H1 (cell line): ENCODE measurements around the gene CYP4V2. TPM values are rescaled to one million over a fixed set of nuclear protein-coding genes. Genes with fewer than 3 reads are reported as not detected.
A peak's percentile ranks its signal among the peaks of the same experiment; 100 is the strongest.

Experiments
- CTCF ChIA-PET: fragments of 300-600 bp; sonication (Branson Sonifier 250); formaldehyde crosslinking; loops from one replicate; lab custom pipeline; 2021; ENCODE audit not compliant: partially characterized antibody; lab: Charles Lee
- POLR2A ChIA-PET: fragments of 300-600 bp; sonication (Branson Sonifier 250); formaldehyde crosslinking; loops from one replicate; lab custom pipeline; 2021; ENCODE audit warnings: inconsistent platforms; ENCODE audit not compliant: partially characterized antibody; lab: Charles Lee
- DNase-seq, 2 experiments: peaks; one replicate each; pipeline versions ENCODE4 v3.0.0 to v3.0.0-alpha.2; 2010 to 2022; ENCODE audit warnings: low spot score in 2 of 2, low read depth in 1 of 2, mixed read lengths in 1 of 2
- FAIRE-seq: peaks from 2 replicates; lab custom pipeline; 2011; peaks lifted over from hg19 to GRCh38; lab: Jason Lieb, UNC
- H2AFZ ChIP-seq: 2 replicates; pipeline ENCODE4 v1.8.1; 2012; ENCODE audit warnings: low read length, inconsistent platforms
- H2AK5ac ChIP-seq: 2 replicates; pipeline ENCODE4 v1.6.1; 2013; ENCODE audit warnings: low read depth, low read length
- H2BK120ac ChIP-seq: replicated peaks from 2 replicates; pipeline ENCODE3; 2013; ENCODE audit warnings: low read depth, low read length, inconsistent platforms
- H2BK12ac ChIP-seq: 2 replicates; pipeline ENCODE4 v1.6.1; 2013; ENCODE audit warnings: low read depth, low read length
- H2BK15ac ChIP-seq: 2 replicates; pipeline ENCODE4 v1.6.1; 2013; ENCODE audit warnings: low read length
- H2BK20ac ChIP-seq: 2 replicates; pipeline ENCODE4 v1.6.1; 2013; ENCODE audit warnings: low read length
- H2BK5ac ChIP-seq: 2 replicates; pipeline ENCODE4 v1.6.1; 2013; ENCODE audit warnings: low read depth, low read length
- H3K14ac ChIP-seq: 2 replicates; pipeline ENCODE4 v1.6.1; 2013; ENCODE audit warnings: inconsistent platforms; ENCODE audit not compliant: insufficient read length
- H3K18ac ChIP-seq: 2 replicates; pipeline ENCODE4 v1.6.1; 2013; ENCODE audit warnings: low read length; ENCODE audit errors: extremely low read depth
- H3K23ac ChIP-seq: 2 replicates; pipeline ENCODE4 v1.6.1; 2013; ENCODE audit warnings: inconsistent platforms; ENCODE audit not compliant: insufficient read length
- H3K23me2 ChIP-seq: 2 replicates; pipeline ENCODE4 v1.6.1; 2013; ENCODE audit warnings: low read depth, low read length
- H3K27ac ChIP-seq: 2 replicates; pipeline ENCODE4 v1.6.1; 2011; ENCODE audit warnings: low read depth, low read length, inconsistent platforms
- H3K27me3 ChIP-seq, 4 experiments: replicated peaks in 1 of 4; 1 replicate in 1 of 4; 2 replicates in 3 of 4; pipeline versions ENCODE4 v1.6.1 to v1.8.1; 2011 to 2013; ENCODE audit warnings: low read length in 3 of 4, mild to moderate bottlenecking in 3 of 4, inconsistent platforms in 2 of 4, mixed read lengths in 2 of 4, moderate library complexity in 1 of 4; ENCODE audit not compliant: control insufficient read depth in 3 of 4, insufficient read depth in 3 of 4; ENCODE audit errors: extremely low read depth in 1 of 4
- H3K36me3 ChIP-seq, 4 experiments: 2 replicates each; pipeline versions ENCODE4 v1.6.1 to v1.8.1; 2011 to 2013; ENCODE audit warnings: mild to moderate bottlenecking in 4 of 4, low read length in 3 of 4, moderate library complexity in 2 of 4, control low read depth in 1 of 4, inconsistent platforms in 1 of 4; ENCODE audit not compliant: insufficient read depth in 4 of 4, control insufficient read depth in 2 of 4
- H3K4ac ChIP-seq: replicated peaks from 2 replicates; pipeline ENCODE3; 2013; ENCODE audit warnings: low read length, low read depth, mixed read lengths, inconsistent platforms; ENCODE audit not compliant: insufficient read length
- H3K4me1 ChIP-seq, 4 experiments: replicated peaks in 1 of 4; 1 replicate in 1 of 4; 2 replicates in 3 of 4; pipeline versions ENCODE4 v1.6.1 to v1.8.1; 2011 to 2013; ENCODE audit warnings: low read length in 3 of 4, inconsistent platforms in 2 of 4, mixed read lengths in 1 of 4; ENCODE audit not compliant: insufficient read depth in 4 of 4, control insufficient read depth in 3 of 4
- H3K4me2 ChIP-seq, 2 experiments: 2 replicates each; pipeline versions ENCODE4 v1.6.1 to v1.8.1; 2011 to 2013; ENCODE audit warnings: low read depth in 2 of 2, low read length in 2 of 2, control low read depth in 1 of 2, inconsistent platforms in 1 of 2, mild to moderate bottlenecking in 1 of 2; ENCODE audit not compliant: insufficient read depth in 1 of 2
- H3K4me3 ChIP-seq, 4 experiments: fragments of 200-600, 300-600 bp in 1 of 4; sonication (generic), shearing (Covaris generic), sonication (Bioruptor Twin) in 1 of 4; 2 replicates each; pipeline versions ENCODE4 v1.5.1 to v1.8.1; 2011 to 2016; ENCODE audit warnings: low read length in 4 of 4, low read depth in 3 of 4, control low read depth in 2 of 4, inconsistent platforms in 2 of 4, mild to moderate bottlenecking in 2 of 4, mixed read lengths in 1 of 4, moderate library complexity in 1 of 4; ENCODE audit not compliant: insufficient read depth in 2 of 4; ENCODE audit errors: extremely low read depth in 1 of 4
- H3K56ac ChIP-seq: replicated peaks from 2 replicates; pipeline ENCODE3; 2013; ENCODE audit warnings: low read depth, mild to moderate bottlenecking, mixed read lengths, low read length, inconsistent platforms; ENCODE audit not compliant: insufficient read length
- H3K79me1 ChIP-seq: 2 replicates; pipeline ENCODE4 v1.6.1; 2013; ENCODE audit warnings: low read depth, low read length, control low read depth
- H3K79me2 ChIP-seq, 2 experiments: 2 replicates each; pipeline versions ENCODE4 v1.6.1 to v1.8.1; 2012 to 2013; ENCODE audit warnings: low read length in 2 of 2, mild to moderate bottlenecking in 2 of 2, inconsistent platforms in 1 of 2; ENCODE audit not compliant: insufficient read depth in 2 of 2, control insufficient read depth in 1 of 2
- H3K9ac ChIP-seq, 4 experiments: replicated peaks in 1 of 4; 1 replicate in 1 of 4; 2 replicates in 3 of 4; pipeline versions ENCODE4 v1.6.1 to v1.8.1; 2011 to 2013; ENCODE audit warnings: low read depth in 3 of 4, low read length in 3 of 4, control low read depth in 2 of 4, mild to moderate bottlenecking in 2 of 4, moderate library complexity in 2 of 4, inconsistent platforms in 1 of 4; ENCODE audit errors: extremely low read depth in 1 of 4
- H3K9me3 ChIP-seq, 2 experiments: 2 replicates each; pipeline versions ENCODE4 v1.6.1 to v1.8.1; 2012 to 2013; ENCODE audit warnings: mild to moderate bottlenecking in 2 of 2, moderate library complexity in 2 of 2, control low read depth in 1 of 2, inconsistent platforms in 1 of 2, low read depth in 1 of 2, low read length in 1 of 2, mixed read lengths in 1 of 2; ENCODE audit not compliant: insufficient read depth in 2 of 2
- H4K20me1 ChIP-seq, 2 experiments: replicated peaks in 1 of 2; 2 replicates each; pipeline versions ENCODE3 to v1.8.1; 2011 to 2013; ENCODE audit warnings: inconsistent platforms in 2 of 2, low read length in 2 of 2, mild to moderate bottlenecking in 1 of 2; ENCODE audit not compliant: insufficient read depth in 2 of 2, control insufficient read depth in 1 of 2
- H4K5ac ChIP-seq: 2 replicates; pipeline ENCODE4 v1.6.1; 2013; ENCODE audit warnings: low read length, low read depth, mixed read lengths, inconsistent platforms; ENCODE audit not compliant: insufficient read length
- H4K8ac ChIP-seq: 2 replicates; pipeline ENCODE4 v1.8.0; 2013; ENCODE audit warnings: mild to moderate bottlenecking, moderate library complexity, low read length, inconsistent platforms; ENCODE audit not compliant: insufficient read depth; ENCODE audit errors: extremely low read depth
- H4K91ac ChIP-seq: replicated peaks from 2 replicates; pipeline ENCODE3; 2013; ENCODE audit warnings: low read length, mixed read lengths, inconsistent platforms; ENCODE audit not compliant: insufficient read length
- BACH1 ChIP-seq: IDR thresholded peaks from 2 replicates; pipeline ENCODE4 v1.6.1; 2012; ENCODE audit warnings: low read length, improper control_type of control experiment
- BRCA1 ChIP-seq: IDR thresholded peaks from 2 replicates; pipeline ENCODE4 v1.6.1; 2012; ENCODE audit warnings: low read depth, low read length, improper control_type of control experiment
- CBX5 ChIP-seq: fragments of 300-800, 300-1000 bp; sonication (generic); IDR thresholded peaks from 2 replicates; pipeline ENCODE4 v1.7.1; 2016; ENCODE audit warnings: antibody characterized with exemption, low read length, low read depth
- CHD1 ChIP-seq: IDR thresholded peaks from 2 replicates; pipeline ENCODE4 v1.6.1; 2012; ENCODE audit warnings: low read depth, low read length, improper control_type of control experiment
- EP300 ChIP-seq, 2 experiments: IDR thresholded peaks; 1 replicate in 1 of 2; 2 replicates in 1 of 2; pipeline ENCODE4 v1.6.1; 2011 to 2012; ENCODE audit warnings: low read depth in 2 of 2, low read length in 2 of 2, mild to moderate bottlenecking in 2 of 2, borderline replicate concordance in 1 of 2, inconsistent platforms in 1 of 2, moderate library complexity in 1 of 2
- EZH2 ChIP-seq: fragments of 200-600 bp; sonication (generic); IDR thresholded peaks from 2 replicates; pipeline ENCODE4 v1.7.1; 2012; ENCODE audit warnings: low read depth, mild to moderate bottlenecking, moderate library complexity, low read length, inconsistent platforms; ENCODE audit not compliant: severe bottlenecking
- HDAC6 ChIP-seq: IDR thresholded peaks from one replicate; pipeline ENCODE4 v1.7.1; 2012; ENCODE audit warnings: low read depth, mild to moderate bottlenecking, inconsistent platforms, low read length, moderate library complexity
- KDM1A ChIP-seq: fragments of 200-600, 300-600 bp; sonication (generic); IDR thresholded peaks from 2 replicates; pipeline ENCODE4 v1.7.1; 2016; ENCODE audit warnings: mild to moderate bottlenecking, low read length, borderline replicate concordance
- RBBP5 ChIP-seq: IDR thresholded peaks from 2 replicates; pipeline ENCODE4 v1.7.1; 2012; ENCODE audit warnings: low read depth, mild to moderate bottlenecking, inconsistent platforms, low read length, moderate library complexity, borderline replicate concordance
- RXRA ChIP-seq: IDR thresholded peaks from 2 replicates; pipeline ENCODE4 v1.6.1; 2011; ENCODE audit warnings: low read depth, mild to moderate bottlenecking, low read length, moderate library complexity; ENCODE audit not compliant: insufficient read depth
- TEAD4 ChIP-seq: IDR thresholded peaks from 2 replicates; pipeline ENCODE4 v1.6.1; 2012; ENCODE audit warnings: low read depth, low read length, inconsistent platforms, mixed read lengths
- WGBS, 2 experiments: shearing (Covaris generic) in 1 of 2; methylation state at CpG; one replicate each; pipeline versions ENCODE4 v1.1.6 to v1.1.7; 2013 to 2015; ENCODE audit warnings: low lambda C conversion rate in 2 of 2, mixed read lengths in 2 of 2, inconsistent platforms in 1 of 2, low coverage in 1 of 2, missing lambda C conversion rate in 1 of 2; ENCODE audit not compliant: insufficient replicate concordance in 2 of 2, insufficient coverage in 1 of 2, insufficient read length in 1 of 2; ENCODE audit errors: extremely low coverage in 1 of 2, missing lambda C conversion rate in 1 of 2; 5-methylcytosine and 5-hydroxymethylcytosine counted together
- polyA plus RNA-seq, 7 experiments: library from polyadenylated mRNA; depleted of rRNA in 3 of 7; stranded (reverse) in 5 of 7; unstranded in 2 of 7; fragments of >200 nt in 5 of 7; fragments of 200-250 nt in 2 of 7; gene quantifications; 1 replicate in 5 of 7; 2 replicates in 1 of 7; 4 replicates in 1 of 7; pipeline versions ENCODE4 v1.2.1 to v1.2.3, GENCODE V29; 2011 to 2013; ENCODE audit warnings: missing spikeins in 2 of 7, mixed read lengths in 2 of 7
- total RNA-seq: library from RNA; stranded (reverse); fragmentation: NEBNext Ultra II Directional; extraction: Animal tissue kit (Norgen Biotek cat#: 25700); gene quantifications from 2 replicates; pipeline ENCODE4 v1.2.1, GENCODE V29; 2021
- TF ChIP-seq, protein P1 (sequence below): IDR thresholded peaks from 2 replicates; pipeline ENCODE4 v1.6.1; 2012; ENCODE audit warnings: inconsistent platforms

CYP4V2 gene
- total and polyA plus RNA-seq, 2 of the 8 experiments (the other 6 are each of a cell fraction or from before 2014, with no cell fraction given): 0.65 to 1.0 TPM

DNA sequence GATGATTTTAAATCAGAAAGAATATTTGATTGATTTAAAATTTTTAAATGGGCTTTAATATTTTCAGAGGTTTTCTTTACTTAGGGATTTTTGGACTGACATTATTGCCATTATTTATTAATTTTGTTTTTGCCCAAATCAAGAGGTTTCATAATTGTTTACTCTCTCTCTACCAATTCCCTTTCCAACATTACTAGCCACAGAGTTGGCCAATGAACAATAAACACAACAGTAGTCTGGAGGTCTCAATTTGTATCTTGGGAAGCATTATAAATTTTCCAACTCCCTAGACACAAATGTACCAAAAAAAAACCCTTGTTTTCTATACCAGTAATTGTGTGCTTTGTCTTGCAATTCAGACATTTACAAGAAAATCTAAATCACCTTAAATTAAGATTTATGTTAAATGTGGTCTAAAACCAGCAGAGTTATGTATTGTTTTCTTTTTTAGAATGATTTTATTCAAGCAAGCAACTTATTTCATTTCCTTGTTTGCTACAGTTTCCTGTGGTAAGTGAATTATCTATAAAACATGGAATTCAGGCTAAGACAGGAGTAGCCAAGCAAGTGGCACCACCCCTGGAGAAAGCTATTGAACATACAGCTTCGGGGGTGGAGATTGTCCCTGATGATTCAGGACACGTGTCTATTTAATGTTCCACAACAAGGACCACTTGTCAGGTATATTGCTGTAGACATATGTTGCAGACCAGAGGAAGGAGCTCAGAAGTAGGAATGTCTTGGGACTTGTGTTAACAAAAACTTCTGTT is 36.6 kb downstream of the CYP4V2 start:
- no peaks in the 10 kb centered on the region for H3K79me2 ChIP-seq
- no peak overlapping the region for H4K91ac ChIP-seq
- no peak overlapping the region for H3K4me3 ChIP-seq
- H3K4me1 ChIP-seq: peaks cover 0 to 8% (median 0%) of the 10 kb centered on the region in 4 experiments; a peak in 2 of 7 replicates
- no peak overlapping the region for H3K56ac ChIP-seq
- H2AFZ ChIP-seq: no peak overlapping the region
- no peak overlapping the region for H3K23ac ChIP-seq
- H2BK12ac ChIP-seq: no peak overlapping the region
- H4K5ac ChIP-seq: no peak overlapping the region
- no peak overlapping the region for H3K27ac ChIP-seq
- peaks cover 13 to 24% of the 10 kb centered on the region in 2 experiments for H3K9me3 ChIP-seq
- CTCF ChIA-PET: interaction anchor here (0.6 to 2.1 kb wide), 3 partner anchors 9 to 26 kb away, joined by 3 to 7 read pairs (median 3); no protein-coding TSS in a partner anchor
- no peak for DNase-seq
- H3K23me2 ChIP-seq: no peaks in the 10 kb centered on the region; the same call in 1 of the 2 replicates
- no peak overlapping the region for H3K9ac ChIP-seq
- H3K79me1 ChIP-seq: no peaks in the 10 kb centered on the region
- H2BK5ac ChIP-seq: no peak overlapping the region
- no peaks in the 10 kb centered on the region for H3K36me3 ChIP-seq
- no peaks in the 10 kb centered on the region for H3K27me3 ChIP-seq
- POLR2A ChIA-PET: interaction anchor here (0.6 to 2.0 kb wide), 2 partner anchors 13 to 15 kb away, joined by 3 to 7 read pairs; no protein-coding TSS in a partner anchor
- H2BK20ac ChIP-seq: no peak overlapping the region
- no peak overlapping the region for H3K4ac ChIP-seq
- FAIRE-seq: peak; percentile 50
- H3K4me2 ChIP-seq: no peak overlapping the region
- 46% methylated on average over 2 of the region's 2 CpGs; no CpG with 5 or more reads in 1 of the 2 experiments for WGBS, 2 experiments
- H4K20me1 ChIP-seq: no peaks in the 10 kb centered on the region
- no peak overlapping the region for H3K14ac ChIP-seq
- H2BK120ac ChIP-seq: no peak overlapping the region
- H2AK5ac ChIP-seq: no peak overlapping the region
- no peak overlapping the region for H4K8ac ChIP-seq
- H3K18ac ChIP-seq: no peak overlapping the region
- no peak overlapping the region for H2BK15ac ChIP-seq
- TF ChIP-seq KDM1A (no peak), BRCA1 (no peak), CHD1 (no peak), HDAC6 (no peak), EZH2 (no peak), EP300 (IDR thresholded peaks at IDR 0.05; ENCODE audit: borderline replicate concordance in 1 of 2, low read depth in 2 of 2, low read length in 2 of 2) (no peak), RXRA (no peak), BACH1 (no peak), CBX5 (no peak), RBBP5 (no peak), TEAD4 (no peak)
- TF ChIP-seq, protein P1, sequence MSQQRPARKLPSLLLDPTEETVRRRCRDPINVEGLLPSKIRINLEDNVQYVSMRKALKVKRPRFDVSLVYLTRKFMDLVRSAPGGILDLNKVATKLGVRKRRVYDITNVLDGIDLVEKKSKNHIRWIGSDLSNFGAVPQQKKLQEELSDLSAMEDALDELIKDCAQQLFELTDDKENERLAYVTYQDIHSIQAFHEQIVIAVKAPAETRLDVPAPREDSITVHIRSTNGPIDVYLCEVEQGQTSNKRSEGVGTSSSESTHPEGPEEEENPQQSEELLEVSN: no peak
